Ectodermal cell (in vitro differentiated cells): Measurements from ENCODE around the gene RPL15.
A peak's percentile ranks its signal among the peaks of the same experiment; 100 is the strongest.
"Not testable (repeated sequence)": the region's sequence is repeated elsewhere in the genome, so short reads cannot be mapped to it uniquely, and the experiment has no call there.

Experiments
- H3K27ac ChIP-seq: 2 replicates; pipeline ENCODE4 v1.7.0; 2013; ENCODE audit warnings: mild to moderate bottlenecking, low read depth, low read length; ENCODE audit not compliant: insufficient read depth, poor library complexity, severe bottlenecking
- H3K27me3 ChIP-seq: 2 replicates; pipeline ENCODE4 v1.7.0; 2013; ENCODE audit warnings: mild to moderate bottlenecking, low read length; ENCODE audit not compliant: insufficient read depth, control insufficient read depth, poor library complexity, severe bottlenecking
- H3K36me3 ChIP-seq: one replicate; pipeline ENCODE4 v1.7.0; 2013; ENCODE audit warnings: low read length; ENCODE audit not compliant: control insufficient read depth, insufficient read depth
- H3K4me1 ChIP-seq: one replicate; pipeline ENCODE4 v1.7.0; 2013; ENCODE audit warnings: low read length; ENCODE audit not compliant: control insufficient read depth, insufficient read depth
- H3K4me3 ChIP-seq: 2 replicates; pipeline ENCODE4 v1.7.0; 2013; ENCODE audit warnings: low read depth, low read length, control low read depth; ENCODE audit not compliant: insufficient read depth
- H3K9me3 ChIP-seq: 2 replicates; pipeline ENCODE4 v1.7.0; 2013; ENCODE audit warnings: mild to moderate bottlenecking, low read length, moderate library complexity; ENCODE audit not compliant: control insufficient read depth
- WGBS, 2 experiments: methylation state at CpG; one replicate each; pipeline ENCODE4 v1.1.7; 2013; ENCODE audit warnings: missing lambda C conversion rate in 2 of 2; 5-methylcytosine and 5-hydroxymethylcytosine counted together

RPL15 gene

GRCh38 chr3:23913182-23913581 lies 3.8 kb upstream of the RPL15 start:
- Histone ChIP-seq H3K27ac (no peak overlapping the region), H3K4me3 (no peak overlapping the region), H3K4me1 (peaks cover 10% of the 10 kb centered on the region), H3K27me3 (no peaks in the 10 kb centered on the region), H3K36me3 (peaks cover 4% of the 10 kb centered on the region), H3K9me3 (no peaks in the 10 kb centered on the region)
- 90% methylated on average over 1 of the region's 1 CpG; no CpG with 5 or more reads in 1 of the 2 experiments for WGBS, 2 experiments

GRCh38 chr3:23913873-23914743 lies 2.8 kb upstream of the RPL15 start:
- Histone ChIP-seq H3K4me3 (no peak overlapping the region), H3K36me3 (peaks cover 8% of the 10 kb centered on the region), H3K4me1 (peaks cover 10% of the 10 kb centered on the region), H3K9me3 (no peaks in the 10 kb centered on the region), H3K27me3 (no peaks in the 10 kb centered on the region), H3K27ac (no peak overlapping the region)
- 89 to 93% methylated on average over 1 to 2 of the region's 3 CpGs for WGBS, 2 experiments

DNA sequence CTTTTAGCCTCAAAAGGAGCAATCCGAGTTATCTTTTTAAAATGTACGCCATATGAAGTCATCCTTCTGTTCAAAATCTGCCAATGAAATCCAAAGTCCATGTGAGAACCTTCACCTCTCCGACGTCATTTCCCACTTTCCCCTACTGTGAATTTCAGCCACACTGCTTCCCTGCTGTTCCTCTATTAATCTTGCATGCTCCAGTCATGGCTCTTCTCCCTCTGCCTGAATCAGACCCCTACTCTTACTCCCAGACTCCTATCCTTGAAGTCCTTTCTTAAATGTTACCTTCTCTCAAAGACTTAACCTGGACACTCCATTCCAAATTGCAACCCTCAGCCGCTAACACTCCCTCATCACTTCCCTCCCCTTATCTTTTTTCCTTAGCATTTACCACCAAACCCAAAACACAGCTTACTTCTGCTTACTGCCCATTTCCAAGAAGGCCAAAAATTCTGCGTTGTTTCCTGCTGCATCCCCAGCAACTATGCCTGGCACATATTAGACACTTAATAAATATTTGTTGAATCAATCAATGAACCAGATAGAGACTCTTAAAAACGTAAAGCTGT lies 1.3 kb upstream of the RPL15 start:
- peaks cover 12% of the 10 kb centered on the region for H3K36me3 ChIP-seq
- no peak overlapping the region for H3K27ac ChIP-seq
- 39 to 41% methylated on average over 7 of the region's 7 CpGs for whole genome bisulfite sequencing, 2 experiments
- peaks cover 10% of the 10 kb centered on the region for H3K4me1 ChIP-seq
- H3K27me3 ChIP-seq: no peaks in the 10 kb centered on the region
- H3K9me3 ChIP-seq: no peaks in the 10 kb centered on the region
- H3K4me3 ChIP-seq: peak overlapping the region; percentile 97

DNA sequence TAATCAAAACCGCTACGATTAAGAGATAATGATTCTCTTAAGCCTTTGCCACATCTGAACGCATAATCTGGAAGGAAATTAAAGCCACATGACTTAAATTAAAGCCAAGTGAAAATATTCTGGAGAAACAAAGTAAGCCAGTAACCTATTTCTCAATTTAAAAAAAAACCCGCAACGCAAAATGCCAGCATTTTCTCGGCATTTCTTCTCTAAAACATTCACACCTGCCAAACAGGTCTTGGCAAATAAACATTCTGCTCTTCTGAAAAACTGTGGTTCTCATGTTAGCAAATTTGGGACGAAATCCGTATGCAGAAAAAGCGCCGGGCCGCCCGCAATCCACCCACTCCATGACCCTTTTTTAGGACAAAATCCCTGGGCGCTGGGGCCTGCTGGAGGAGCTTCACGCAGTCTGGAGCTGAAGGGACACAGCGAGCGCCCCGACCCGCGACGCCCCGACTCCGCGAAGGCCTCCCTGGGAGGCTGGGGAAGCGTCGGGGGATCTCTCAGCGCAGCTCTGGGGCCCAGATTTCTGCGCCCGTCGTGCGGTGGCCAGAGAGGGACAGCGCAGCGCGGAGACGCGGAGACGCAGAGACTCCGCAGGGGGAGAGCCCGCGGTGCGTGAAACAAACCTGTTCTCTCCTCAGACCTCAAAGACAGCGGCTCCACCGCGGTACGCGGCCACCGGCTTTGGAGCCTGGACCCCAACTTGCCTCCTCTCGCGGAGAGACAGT lies 613 bp upstream of the RPL15 start:
- H3K27ac ChIP-seq: peak overlapping the region; percentile 64
- WGBS, 2 experiments: 4% methylated on average over 48 of the region's 48 CpGs
- no peaks in the 10 kb centered on the region for H3K9me3 ChIP-seq
- peak overlapping the region; percentile 97 for H3K4me3 ChIP-seq
- H3K27me3 ChIP-seq: no peaks in the 10 kb centered on the region
- H3K36me3 ChIP-seq: peaks cover 16% of the 10 kb centered on the region
- H3K4me1 ChIP-seq: peaks cover 10% of the 10 kb centered on the region

DNA sequence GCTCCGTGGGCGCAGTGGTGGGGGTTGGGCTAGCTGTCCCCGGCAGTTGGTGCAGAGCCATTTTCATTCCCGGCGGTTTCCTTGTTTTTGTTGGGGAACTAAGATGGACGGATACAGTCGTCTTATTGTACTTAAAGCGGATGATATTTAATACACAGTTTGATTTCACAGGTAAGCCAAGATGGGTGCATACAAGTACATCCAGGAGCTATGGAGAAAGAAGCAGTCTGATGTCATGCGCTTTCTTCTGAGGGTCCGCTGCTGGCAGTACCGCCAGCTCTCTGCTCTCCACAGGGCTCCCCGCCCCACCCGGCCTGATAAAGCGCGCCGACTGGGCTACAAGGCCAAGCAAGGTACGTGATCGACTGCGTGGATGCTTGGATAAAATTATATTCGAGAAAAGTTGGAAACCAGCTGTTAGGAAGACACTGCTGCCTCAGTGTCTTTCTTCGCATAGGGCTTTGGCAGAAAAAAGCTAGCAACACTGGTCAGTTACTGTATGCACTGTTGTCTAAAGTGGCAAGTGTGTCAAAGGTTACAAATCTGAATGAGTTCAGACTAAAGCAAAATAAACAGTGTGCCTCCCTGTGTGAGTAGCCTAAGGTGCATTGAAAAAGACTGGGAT lies 859 bp downstream of the RPL15 start:
- not testable (repeated sequence) for H3K9me3 ChIP-seq, H3K27me3 ChIP-seq, H3K27ac ChIP-seq
- Histone ChIP-seq H3K4me1 (peaks cover 10% of the 10 kb centered on the region), H3K36me3 (peaks cover 16% of the 10 kb centered on the region), H3K4me3 (peak overlapping the region; percentile 97)
- WGBS, 2 experiments: 1% methylated on average over 17 to 19 of the region's 21 CpGs

DNA sequence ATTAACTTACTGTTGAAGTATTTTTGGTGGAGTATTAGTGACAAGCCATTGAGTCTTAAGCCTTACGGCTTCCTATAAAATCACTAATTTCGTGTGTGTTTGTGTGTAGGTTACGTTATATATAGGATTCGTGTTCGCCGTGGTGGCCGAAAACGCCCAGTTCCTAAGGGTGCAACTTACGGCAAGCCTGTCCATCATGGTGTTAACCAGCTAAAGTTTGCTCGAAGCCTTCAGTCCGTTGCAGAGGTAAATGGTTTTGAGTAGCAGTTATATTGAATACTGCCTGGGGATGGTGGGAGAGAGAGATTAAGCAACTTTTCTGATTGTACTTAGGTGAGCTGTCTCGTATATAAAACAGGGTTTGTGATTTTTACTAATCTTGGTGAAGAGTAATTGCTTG lies 1.4 kb downstream of the RPL15 start:
- not testable (repeated sequence) for H3K27me3 ChIP-seq, H3K9me3 ChIP-seq, H3K27ac ChIP-seq
- WGBS, 2 experiments: 46 to 47% methylated on average over 12 of the region's 12 CpGs
- H3K4me3 ChIP-seq: peak overlapping the region; percentile 97
- H3K36me3 ChIP-seq: peaks cover 16% of the 10 kb centered on the region
- H3K4me1 ChIP-seq: peaks cover 10% of the 10 kb centered on the region

GRCh38 chr3:23919628-23920027 lies 2.7 kb downstream of the RPL15 start:
- Histone ChIP-seq H3K36me3 (peaks cover 16% of the 10 kb centered on the region), H3K27ac (no peak overlapping the region), H3K27me3 (no peaks in the 10 kb centered on the region), H3K4me1 (peaks cover 8% of the 10 kb centered on the region), H3K4me3 (no peak overlapping the region), H3K9me3 (no peaks in the 10 kb centered on the region)
- 86 to 95% methylated on average over 2 of the region's 2 CpGs for WGBS, 2 experiments

DNA sequence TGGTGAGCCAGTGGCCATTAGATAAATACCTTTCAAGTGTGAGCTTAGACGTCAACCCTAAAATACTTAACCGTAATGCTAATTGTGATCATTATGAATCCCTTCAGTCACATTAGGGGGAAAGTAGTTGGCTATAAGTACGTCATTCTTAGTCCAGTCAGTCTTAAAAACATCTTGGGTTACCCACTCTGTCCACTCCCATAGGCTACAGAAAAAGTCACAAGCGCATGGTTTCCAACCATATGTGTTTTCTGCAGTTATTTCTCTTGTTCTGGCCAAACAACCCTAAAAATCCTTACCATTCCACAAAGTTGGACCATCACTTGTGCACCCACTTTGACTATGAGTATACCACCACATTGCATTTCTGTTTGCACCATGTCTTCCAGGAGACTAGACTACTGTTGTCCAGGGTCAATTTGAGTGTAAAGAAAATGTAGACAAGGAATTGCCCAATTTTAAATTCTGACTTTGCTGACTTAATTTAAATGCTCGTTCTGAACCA lies 3.3 kb downstream of the RPL15 start:
- Histone ChIP-seq H3K27ac (no peak overlapping the region), H3K9me3 (no peaks in the 10 kb centered on the region), H3K27me3 (no peaks in the 10 kb centered on the region), H3K4me3 (no peak overlapping the region), H3K36me3 (peaks cover 16% of the 10 kb centered on the region), H3K4me1 (peaks cover 3% of the 10 kb centered on the region)
- 95 to 97% methylated on average over 5 of the region's 5 CpGs for WGBS, 2 experiments

GRCh38 chr3:23921052-23921511 lies 4.2 kb downstream of the RPL15 start:
- H3K27me3 ChIP-seq: no peaks in the 10 kb centered on the region
- H3K4me3 ChIP-seq: no peak overlapping the region
- no peaks in the 10 kb centered on the region for H3K9me3 ChIP-seq
- WGBS, 2 experiments: 86 to 93% methylated on average over 3 of the region's 3 CpGs
- no peak overlapping the region for H3K27ac ChIP-seq
- no peaks in the 10 kb centered on the region for H3K4me1 ChIP-seq
- peaks cover 16% of the 10 kb centered on the region for H3K36me3 ChIP-seq
